HL-60 (cell line): ENCODE results near the gene PARP14.

Experiments used
- GABPA ChIP-seq: IDR thresholded peaks from 2 replicates; pipeline ENCODE4 v1.6.1; 2012; ENCODE audit warnings: low read depth
- POLR2AphosphoS5 ChIP-seq: IDR thresholded peaks from 2 replicates; pipeline ENCODE4 v1.6.1; 2012; ENCODE audit warnings: low read depth
- SPI1 ChIP-seq: IDR thresholded peaks from 2 replicates; pipeline ENCODE4 v1.6.1; 2012; ENCODE audit warnings: low read depth, mild to moderate bottlenecking, borderline replicate concordance
- TF ChIP-seq, protein P1 (sequence below): IDR thresholded peaks from one replicate; pipeline ENCODE4 v1.5.1; 2011; ENCODE audit warnings: low read length, control low read depth, inconsistent platforms; ENCODE audit not compliant: insufficient read depth
- TF ChIP-seq, protein P2 (sequence below): IDR thresholded peaks from 2 replicates; pipeline ENCODE4 v1.6.1; 2012; ENCODE audit warnings: low read depth; ENCODE audit not compliant: insufficient replicate concordance

GRCh38 chr3:122692674-122693073 lies 12.0 kb downstream of the PARP14 start:
- TF ChIP-seq, protein P1, sequence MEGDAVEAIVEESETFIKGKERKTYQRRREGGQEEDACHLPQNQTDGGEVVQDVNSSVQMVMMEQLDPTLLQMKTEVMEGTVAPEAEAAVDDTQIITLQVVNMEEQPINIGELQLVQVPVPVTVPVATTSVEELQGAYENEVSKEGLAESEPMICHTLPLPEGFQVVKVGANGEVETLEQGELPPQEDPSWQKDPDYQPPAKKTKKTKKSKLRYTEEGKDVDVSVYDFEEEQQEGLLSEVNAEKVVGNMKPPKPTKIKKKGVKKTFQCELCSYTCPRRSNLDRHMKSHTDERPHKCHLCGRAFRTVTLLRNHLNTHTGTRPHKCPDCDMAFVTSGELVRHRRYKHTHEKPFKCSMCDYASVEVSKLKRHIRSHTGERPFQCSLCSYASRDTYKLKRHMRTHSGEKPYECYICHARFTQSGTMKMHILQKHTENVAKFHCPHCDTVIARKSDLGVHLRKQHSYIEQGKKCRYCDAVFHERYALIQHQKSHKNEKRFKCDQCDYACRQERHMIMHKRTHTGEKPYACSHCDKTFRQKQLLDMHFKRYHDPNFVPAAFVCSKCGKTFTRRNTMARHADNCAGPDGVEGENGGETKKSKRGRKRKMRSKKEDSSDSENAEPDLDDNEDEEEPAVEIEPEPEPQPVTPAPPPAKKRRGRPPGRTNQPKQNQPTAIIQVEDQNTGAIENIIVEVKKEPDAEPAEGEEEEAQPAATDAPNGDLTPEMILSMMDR, result no peak
- TF ChIP-seq GABPA, result no peak
- no peak for TF ChIP-seq POLR2AphosphoS5
- TF ChIP-seq, protein P2, sequence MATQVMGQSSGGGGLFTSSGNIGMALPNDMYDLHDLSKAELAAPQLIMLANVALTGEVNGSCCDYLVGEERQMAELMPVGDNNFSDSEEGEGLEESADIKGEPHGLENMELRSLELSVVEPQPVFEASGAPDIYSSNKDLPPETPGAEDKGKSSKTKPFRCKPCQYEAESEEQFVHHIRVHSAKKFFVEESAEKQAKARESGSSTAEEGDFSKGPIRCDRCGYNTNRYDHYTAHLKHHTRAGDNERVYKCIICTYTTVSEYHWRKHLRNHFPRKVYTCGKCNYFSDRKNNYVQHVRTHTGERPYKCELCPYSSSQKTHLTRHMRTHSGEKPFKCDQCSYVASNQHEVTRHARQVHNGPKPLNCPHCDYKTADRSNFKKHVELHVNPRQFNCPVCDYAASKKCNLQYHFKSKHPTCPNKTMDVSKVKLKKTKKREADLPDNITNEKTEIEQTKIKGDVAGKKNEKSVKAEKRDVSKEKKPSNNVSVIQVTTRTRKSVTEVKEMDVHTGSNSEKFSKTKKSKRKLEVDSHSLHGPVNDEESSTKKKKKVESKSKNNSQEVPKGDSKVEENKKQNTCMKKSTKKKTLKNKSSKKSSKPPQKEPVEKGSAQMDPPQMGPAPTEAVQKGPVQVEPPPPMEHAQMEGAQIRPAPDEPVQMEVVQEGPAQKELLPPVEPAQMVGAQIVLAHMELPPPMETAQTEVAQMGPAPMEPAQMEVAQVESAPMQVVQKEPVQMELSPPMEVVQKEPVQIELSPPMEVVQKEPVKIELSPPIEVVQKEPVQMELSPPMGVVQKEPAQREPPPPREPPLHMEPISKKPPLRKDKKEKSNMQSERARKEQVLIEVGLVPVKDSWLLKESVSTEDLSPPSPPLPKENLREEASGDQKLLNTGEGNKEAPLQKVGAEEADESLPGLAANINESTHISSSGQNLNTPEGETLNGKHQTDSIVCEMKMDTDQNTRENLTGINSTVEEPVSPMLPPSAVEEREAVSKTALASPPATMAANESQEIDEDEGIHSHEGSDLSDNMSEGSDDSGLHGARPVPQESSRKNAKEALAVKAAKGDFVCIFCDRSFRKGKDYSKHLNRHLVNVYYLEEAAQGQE, result no peak
- TF ChIP-seq SPI1, result no peak
